IMR-90 (cell line): ENCODE data around the gene AMBP. TPM values are rescaled to one million over a fixed set of nuclear protein-coding genes. Genes with fewer than 3 reads are reported as not detected.

Source experiments
- ATAC-seq: fragments of 200-7000 bp; cut with Tn5 transposase; 2 replicates; pipeline ENCODE4 v1.9.1; 2020; ENCODE audit warnings: low read depth, mild to moderate bottlenecking, moderate library complexity
- BruUV-seq: library from RNA; stranded (reverse); fragments of 400-500 nt; replicated peaks from 2 replicates; lab custom pipeline; 2021; lab: Mats Ljungman, UMichigan
- CTCF ChIA-PET: fragments of 300-600 bp; formaldehyde crosslinking; extraction: SDS; loops from one replicate; lab custom pipeline; 2021; ENCODE audit warnings: antibody characterized with exemption; lab: Yijun Ruan, JAX
- POLR2A ChIA-PET: fragments of 300-600 bp; sonication (Branson Sonifier 250); formaldehyde crosslinking; loops from one replicate; lab custom pipeline; 2022; ENCODE audit warnings: antibody characterized with exemption; ENCODE audit not compliant: unreplicated experiment; lab: Charles Lee
- DNase-seq: peaks from one replicate; pipeline ENCODE4 v3.0.0; 2013
- H2AFZ ChIP-seq: replicated peaks from 2 replicates; pipeline ENCODE3; 2013; ENCODE audit warnings: low read length, mild to moderate bottlenecking; ENCODE audit not compliant: poor library complexity
- H2AK5ac ChIP-seq: 2 replicates; pipeline ENCODE4 v1.6.1; 2013; ENCODE audit warnings: low read depth, low read length, inconsistent platforms
- H2AK9ac ChIP-seq: replicated peaks from 2 replicates; pipeline ENCODE3; 2013; ENCODE audit warnings: mild to moderate bottlenecking, low read depth, low read length, moderate library complexity; ENCODE audit not compliant: poor library complexity
- H2BK120ac ChIP-seq: 2 replicates; pipeline ENCODE4 v1.6.1; 2013; ENCODE audit warnings: low read depth, low read length, inconsistent platforms
- H2BK15ac ChIP-seq: 3 replicates; pipeline ENCODE4 v1.6.1; 2013; ENCODE audit warnings: low read depth, low read length, inconsistent platforms
- H2BK20ac ChIP-seq: 2 replicates; pipeline ENCODE4 v1.6.1; 2013; ENCODE audit warnings: low read depth, mild to moderate bottlenecking, inconsistent platforms, low read length, moderate library complexity
- H2BK5ac ChIP-seq: 2 replicates; pipeline ENCODE4 v1.6.1; 2013; ENCODE audit warnings: mild to moderate bottlenecking, low read depth, low read length, inconsistent platforms; ENCODE audit not compliant: poor library complexity, severe bottlenecking
- H3K14ac ChIP-seq: replicated peaks from 2 replicates; pipeline ENCODE4 v1.6.1; 2013; ENCODE audit warnings: low read depth, low read length, inconsistent platforms
- H3K18ac ChIP-seq: 2 replicates; pipeline ENCODE4 v1.6.1; 2013; ENCODE audit warnings: low read depth, low read length, control low read depth
- H3K23ac ChIP-seq: 2 replicates; pipeline ENCODE4 v1.6.1; 2013; ENCODE audit warnings: low read depth, low read length, inconsistent platforms
- H3K27ac ChIP-seq: 2 replicates; pipeline ENCODE4 v1.5.1; 2013; ENCODE audit warnings: mild to moderate bottlenecking, control low read depth, low read length; ENCODE audit not compliant: insufficient read depth
- H3K27me3 ChIP-seq: 2 replicates; pipeline ENCODE4 v1.6.1; 2013; ENCODE audit warnings: low read length; ENCODE audit not compliant: control insufficient read depth, insufficient read depth
- H3K36me3 ChIP-seq: 2 replicates; pipeline ENCODE4 v1.6.1; 2013; ENCODE audit warnings: low read length, mixed read lengths; ENCODE audit not compliant: control insufficient read depth, insufficient read depth
- H3K4ac ChIP-seq: 2 replicates; pipeline ENCODE4 v1.6.1; 2013; ENCODE audit warnings: low read depth, low read length, inconsistent platforms
- H3K4me1 ChIP-seq: 2 replicates; pipeline ENCODE4 v1.6.1; 2013; ENCODE audit warnings: low read length, mixed read lengths; ENCODE audit not compliant: control insufficient read depth, insufficient read depth
- H3K4me2 ChIP-seq: 2 replicates; pipeline ENCODE4 v1.6.1; 2013; ENCODE audit warnings: low read depth, mild to moderate bottlenecking, control low read depth, low read length, moderate library complexity
- H3K4me3 ChIP-seq: 2 replicates; pipeline ENCODE4 v1.5.1; 2013; ENCODE audit warnings: low read depth, mild to moderate bottlenecking, control low read depth, low read length, moderate library complexity; ENCODE audit not compliant: insufficient read depth
- H3K56ac ChIP-seq: 2 replicates; pipeline ENCODE4 v1.6.1; 2013; ENCODE audit warnings: low read length, inconsistent platforms; ENCODE audit not compliant: insufficient read depth; ENCODE audit errors: extremely low read depth
- H3K79me1 ChIP-seq, 2 experiments: 2 replicates each; pipeline ENCODE4 v1.6.1; 2013; ENCODE audit warnings: low read length in 2 of 2, inconsistent platforms in 1 of 2, low read depth in 1 of 2
- H3K9ac ChIP-seq: 2 replicates; pipeline ENCODE4 v1.6.1; 2013; ENCODE audit warnings: low read depth, low read length, control low read depth
- H3K9me1 ChIP-seq: 2 replicates; pipeline ENCODE4 v1.6.1; 2013; ENCODE audit warnings: low read length, inconsistent platforms; ENCODE audit not compliant: insufficient read depth
- H3K9me3 ChIP-seq: 2 replicates; pipeline ENCODE4 v1.6.1; 2013; ENCODE audit warnings: low read length; ENCODE audit not compliant: control insufficient read depth, insufficient read depth
- H4K20me1 ChIP-seq: 2 replicates; pipeline ENCODE4 v1.6.1; 2013; ENCODE audit warnings: low read length, inconsistent platforms; ENCODE audit not compliant: insufficient read depth
- H4K5ac ChIP-seq: 2 replicates; pipeline ENCODE4 v1.6.1; 2013; ENCODE audit warnings: mild to moderate bottlenecking, low read depth, low read length, control low read depth
- H4K8ac ChIP-seq, 2 experiments: 2 replicates each; pipeline ENCODE4 v1.6.1; 2013; ENCODE audit warnings: low read depth in 2 of 2, low read length in 2 of 2, control low read depth in 1 of 2, inconsistent platforms in 1 of 2
- H4K91ac ChIP-seq: 2 replicates; pipeline ENCODE4 v1.6.1; 2013; ENCODE audit warnings: low read depth, low read length, inconsistent platforms; ENCODE audit not compliant: insufficient read depth
- BHLHE40 ChIP-seq: fragments of 150-350 bp; IDR thresholded peaks from 2 replicates; pipeline ENCODE4 v1.6.1; 2016; ENCODE audit warnings: mild to moderate bottlenecking, low read depth, low read length
- CEBPB ChIP-seq: IDR thresholded peaks from 2 replicates; pipeline ENCODE4 v1.6.1; 2012; ENCODE audit warnings: low read depth, low read length, improper control_type of control experiment
- CHD1 ChIP-seq: IDR thresholded peaks from 2 replicates; pipeline ENCODE4 v1.6.1; 2012; ENCODE audit warnings: low read depth, low read length, improper control_type of control experiment
- FOS ChIP-seq: fragments of 150-350 bp; IDR thresholded peaks from 2 replicates; pipeline ENCODE4 v1.6.1; 2016; ENCODE audit warnings: low read depth, low read length
- MAFK ChIP-seq: IDR thresholded peaks from 2 replicates; pipeline ENCODE4 v1.6.1; 2012; ENCODE audit warnings: low read depth, low read length, improper control_type of control experiment
- MAZ ChIP-seq: IDR thresholded peaks from 2 replicates; pipeline ENCODE4 v1.6.1; 2012; ENCODE audit warnings: low read depth, mild to moderate bottlenecking, low read length, improper control_type of control experiment, moderate library complexity, borderline replicate concordance
- MXI1 ChIP-seq: IDR thresholded peaks from 2 replicates; pipeline ENCODE4 v1.6.1; 2012; ENCODE audit warnings: low read depth, mild to moderate bottlenecking, low read length, moderate library complexity, borderline replicate concordance
- NFE2L2 ChIP-seq: fragments of 150-350 bp; IDR thresholded peaks from 2 replicates; pipeline ENCODE4 v1.6.1; 2016; ENCODE audit warnings: low read depth, mild to moderate bottlenecking, low read length
- POLR2A ChIP-seq: IDR thresholded peaks from 2 replicates; pipeline ENCODE4 v1.6.1; 2012; ENCODE audit warnings: mild to moderate bottlenecking, low read depth, low read length
- RAD21 ChIP-seq: IDR thresholded peaks from 2 replicates; pipeline ENCODE4 v1.6.1; 2012; ENCODE audit warnings: low read length, improper control_type of control experiment
- RCOR1 ChIP-seq: IDR thresholded peaks from 2 replicates; pipeline ENCODE4 v1.6.1; 2012; ENCODE audit warnings: mild to moderate bottlenecking, low read length, improper control_type of control experiment; ENCODE audit not compliant: insufficient replicate concordance
- RFX5 ChIP-seq: IDR thresholded peaks from 2 replicates; pipeline ENCODE4 v1.8.0; 2012; ENCODE audit warnings: low read depth, mild to moderate bottlenecking, low read length, moderate library complexity
- SMC3 ChIP-seq: fragments of 150-350 bp; IDR thresholded peaks from 2 replicates; pipeline ENCODE4 v1.6.1; 2016; ENCODE audit warnings: low read depth, mild to moderate bottlenecking, antibody characterized with exemption, low read length, moderate library complexity
- WGBS, 2 experiments: methylation state at CpG; one replicate each; pipeline versions ENCODE4 v1.1.5 to v1.1.7; 2013; ENCODE audit warnings: missing lambda C conversion rate in 2 of 2; ENCODE audit not compliant: insufficient read length in 1 of 2; ENCODE audit errors: extremely low coverage in 2 of 2; 5-methylcytosine and 5-hydroxymethylcytosine counted together
- dilution Hi-C: fragments of 300-500 bp; cut with HindIII; formaldehyde crosslinking; loops from one replicate; pipeline ENCODE4 v1.14.3; 2018; ENCODE audit warnings: low sequenced_read_pairs; ENCODE audit not compliant: unreplicated experiment
- in situ Hi-C: fragments of 300-500 bp; cut with MboI; formaldehyde crosslinking; loops from 3 replicates; pipeline ENCODE4 v1.14.3; 2019; ENCODE audit warnings: low sequenced_read_pairs, inconsistent platforms, mixed read lengths
- intact Hi-C: fragments of 100-400 bp; cut with micrococcal nuclease; formaldehyde crosslinking; loops from 2 replicates; pipeline ENCODE4 v1.10.0; 2022
- polyA plus RNA-seq, 3 experiments: library from polyadenylated mRNA; depleted of rRNA; stranded (reverse); fragments of >200 nt; gene quantifications; 2 replicates each; pipeline ENCODE4 v1.2.3, GENCODE V29; 2012; ENCODE audit warnings: low replicate concordance in 1 of 3
- total RNA-seq: library from RNA; depleted of rRNA; stranded (reverse); fragments of >200 nt; gene quantifications from 2 replicates; pipeline ENCODE4 v1.2.3, GENCODE V29; 2012
- TF ChIP-seq, protein P1 (sequence below): fragments of 150-350 bp; IDR thresholded peaks from 2 replicates; pipeline ENCODE4 v1.6.1; 2016; ENCODE audit warnings: low read depth, mild to moderate bottlenecking, low read length, moderate library complexity, borderline replicate concordance
- TF ChIP-seq, protein P2 (sequence below): conservative IDR thresholded peaks from 2 replicates; pipeline ENCODE4 v1.5.1; 2012; ENCODE audit warnings: mild to moderate bottlenecking, low read depth, low read length, improper control_type of control experiment
- TF ChIP-seq, protein P3 (sequence below): fragments of 150-350 bp; IDR thresholded peaks from 2 replicates; pipeline ENCODE4 v1.6.1; 2017; ENCODE audit warnings: mild to moderate bottlenecking, antibody characterized with exemption, low read length, low read depth

The AMBP gene
- total and polyA plus RNA-seq, 2 of the 4 experiments (the other 2 are of a cell fraction), result not detected

DNA sequence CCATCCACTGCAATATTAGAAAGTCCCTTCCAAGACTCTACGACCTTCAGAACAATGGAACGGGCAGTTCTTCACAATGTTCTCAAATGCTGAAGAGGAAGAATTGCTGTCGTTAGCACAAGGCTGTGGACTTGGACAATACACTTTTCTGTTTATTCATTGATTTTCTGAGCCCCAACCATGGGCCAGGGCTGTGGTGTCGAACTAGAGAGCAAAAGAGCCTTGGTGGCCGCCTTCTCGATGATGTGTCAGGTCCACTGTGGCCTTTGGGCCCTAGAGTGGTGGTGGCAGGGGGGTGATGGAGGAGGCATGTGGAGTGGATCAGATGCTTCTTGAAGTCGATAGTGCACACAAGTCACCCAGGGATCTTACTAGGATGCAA is 39.5 kb upstream of the AMBP start:
- TF ChIP-seq FOS (no peak), MAFK (no peak), RCOR1 (no peak), MAZ (no peak), MXI1 (no peak), NFE2L2 (no peak), SMC3 (no peak), BHLHE40 (no peak), CEBPB (no peak), POLR2A (no peak), RFX5 (no peak), RAD21 (no peak), CHD1 (no peak)
- TF ChIP-seq, protein P1, sequence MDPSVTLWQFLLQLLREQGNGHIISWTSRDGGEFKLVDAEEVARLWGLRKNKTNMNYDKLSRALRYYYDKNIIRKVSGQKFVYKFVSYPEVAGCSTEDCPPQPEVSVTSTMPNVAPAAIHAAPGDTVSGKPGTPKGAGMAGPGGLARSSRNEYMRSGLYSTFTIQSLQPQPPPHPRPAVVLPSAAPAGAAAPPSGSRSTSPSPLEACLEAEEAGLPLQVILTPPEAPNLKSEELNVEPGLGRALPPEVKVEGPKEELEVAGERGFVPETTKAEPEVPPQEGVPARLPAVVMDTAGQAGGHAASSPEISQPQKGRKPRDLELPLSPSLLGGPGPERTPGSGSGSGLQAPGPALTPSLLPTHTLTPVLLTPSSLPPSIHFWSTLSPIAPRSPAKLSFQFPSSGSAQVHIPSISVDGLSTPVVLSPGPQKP, result no peak
- TF ChIP-seq, protein P2, sequence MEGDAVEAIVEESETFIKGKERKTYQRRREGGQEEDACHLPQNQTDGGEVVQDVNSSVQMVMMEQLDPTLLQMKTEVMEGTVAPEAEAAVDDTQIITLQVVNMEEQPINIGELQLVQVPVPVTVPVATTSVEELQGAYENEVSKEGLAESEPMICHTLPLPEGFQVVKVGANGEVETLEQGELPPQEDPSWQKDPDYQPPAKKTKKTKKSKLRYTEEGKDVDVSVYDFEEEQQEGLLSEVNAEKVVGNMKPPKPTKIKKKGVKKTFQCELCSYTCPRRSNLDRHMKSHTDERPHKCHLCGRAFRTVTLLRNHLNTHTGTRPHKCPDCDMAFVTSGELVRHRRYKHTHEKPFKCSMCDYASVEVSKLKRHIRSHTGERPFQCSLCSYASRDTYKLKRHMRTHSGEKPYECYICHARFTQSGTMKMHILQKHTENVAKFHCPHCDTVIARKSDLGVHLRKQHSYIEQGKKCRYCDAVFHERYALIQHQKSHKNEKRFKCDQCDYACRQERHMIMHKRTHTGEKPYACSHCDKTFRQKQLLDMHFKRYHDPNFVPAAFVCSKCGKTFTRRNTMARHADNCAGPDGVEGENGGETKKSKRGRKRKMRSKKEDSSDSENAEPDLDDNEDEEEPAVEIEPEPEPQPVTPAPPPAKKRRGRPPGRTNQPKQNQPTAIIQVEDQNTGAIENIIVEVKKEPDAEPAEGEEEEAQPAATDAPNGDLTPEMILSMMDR, result no peak
- TF ChIP-seq, protein P3, sequence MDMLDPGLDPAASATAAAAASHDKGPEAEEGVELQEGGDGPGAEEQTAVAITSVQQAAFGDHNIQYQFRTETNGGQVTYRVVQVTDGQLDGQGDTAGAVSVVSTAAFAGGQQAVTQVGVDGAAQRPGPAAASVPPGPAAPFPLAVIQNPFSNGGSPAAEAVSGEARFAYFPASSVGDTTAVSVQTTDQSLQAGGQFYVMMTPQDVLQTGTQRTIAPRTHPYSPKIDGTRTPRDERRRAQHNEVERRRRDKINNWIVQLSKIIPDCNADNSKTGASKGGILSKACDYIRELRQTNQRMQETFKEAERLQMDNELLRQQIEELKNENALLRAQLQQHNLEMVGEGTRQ, result no peak
- H2AK9ac ChIP-seq, result no peak overlapping the region
- no peak overlapping the region for H2BK20ac ChIP-seq
- no peak overlapping the region for H2BK5ac ChIP-seq
- H4K5ac ChIP-seq, result no peak overlapping the region
- ChIA-PET POLR2A (no interaction called here), CTCF (no interaction called here)
- H3K56ac ChIP-seq, result no peak overlapping the region
- H3K4me1 ChIP-seq, result peaks cover 3% of the 10 kb centered on the region; the same call in 1 of the 2 replicates
- H3K27ac ChIP-seq, result no peak overlapping the region
- no peak overlapping the region for H2AFZ ChIP-seq
- no peak overlapping the region for H3K4me3 ChIP-seq
- no peak overlapping the region for H2BK120ac ChIP-seq
- H3K4ac ChIP-seq, result no peak overlapping the region
- H3K23ac ChIP-seq, result no peak overlapping the region
- no peaks in the 10 kb centered on the region; the same call in 1 of the 2 replicates for H4K20me1 ChIP-seq
- H3K79me1 ChIP-seq, result no peaks in the 10 kb centered on the region
- H3K4me2 ChIP-seq, result no peak overlapping the region
- H3K36me3 ChIP-seq, result no peaks in the 10 kb centered on the region
- H3K9me3 ChIP-seq, result 0 out of 2 replicates have a peak, but pooled peaks cover 2% of the 10 kb centered on the region
- H4K8ac ChIP-seq, result no peak overlapping the region
- intact Hi-C loops, result no loop called here
- H3K9me1 ChIP-seq, result no peaks in the 10 kb centered on the region; the same call in 1 of the 2 replicates
- in situ Hi-C loops, result no loop called here
- no peak for ATAC-seq
- no peak overlapping the region for H4K91ac ChIP-seq
- no peak overlapping the region for H2BK15ac ChIP-seq
- no peak overlapping the region for H3K14ac ChIP-seq
- H2AK5ac ChIP-seq, result no peak overlapping the region
- WGBS, 2 experiments, result 100% methylated on average over 2 of the region's 7 CpGs; no CpG with 5 or more reads in 1 of the 2 experiments
- no TSS peak for BruUV-seq
- H3K9ac ChIP-seq, result no peak overlapping the region
- DNase-seq, result no peak
- no peak overlapping the region for H3K18ac ChIP-seq
- dilution Hi-C loops, result no loop called here
- H3K27me3 ChIP-seq, result peaks cover 64% of the 10 kb centered on the region
